ENCODE results near the gene KCTD11. TPM values are rescaled to one million over a fixed set of nuclear protein-coding genes. Genes with fewer than 3 reads are reported as not detected.

Gene KCTD11
- total and polyA plus RNA-seq, 2 of the 13 experiments (the other 11 are each of a cell fraction or from before 2014, with no cell fraction given) = 1.6 to 2.6 TPM

GRCh38 chr17:7403977-7404736 lies 52.2 kb downstream of the KCTD11 start, which contains the start of gene TMEM256 (continued):
- no peak for TF ChIP-seq ZSCAN5A (CRISPR knock-in tag; IDR thresholded peaks at IDR 0.05; ENCODE audit: borderline replicate concordance)
- peak; percentile 28; the same call in 1 of the 2 replicates for TF ChIP-seq NCOR1 (IDR thresholded peaks at IDR 0.05; ENCODE audit: borderline replicate concordance, low read length)
- TF ChIP-seq NKX3-1 (CRISPR knock-in tag; IDR thresholded peaks at IDR 0.05) = 0 out of 2 replicates have a peak, but pooled peaks have one; percentile 59
- TF ChIP-seq, protein P1, sequence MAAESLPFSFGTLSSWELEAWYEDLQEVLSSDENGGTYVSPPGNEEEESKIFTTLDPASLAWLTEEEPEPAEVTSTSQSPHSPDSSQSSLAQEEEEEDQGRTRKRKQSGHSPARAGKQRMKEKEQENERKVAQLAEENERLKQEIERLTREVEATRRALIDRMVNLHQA (CRISPR knock-in tag; IDR thresholded peaks at IDR 0.05) = no peak
- TF ChIP-seq PCBP1 (IDR thresholded peaks at IDR 0.05; ENCODE audit: borderline replicate concordance, low read depth, low read length) = peak; percentile 77; the same call in 1 of the 2 replicates
- no peak for TF ChIP-seq PLSCR1 (CRISPR knock-in tag; IDR thresholded peaks at IDR 0.05; ENCODE audit: borderline replicate concordance)
- peak in 1 of 2 experiments; percentile 34; a peak in 1 of 4 replicates for TF ChIP-seq EP300 (IDR thresholded peaks at IDR 0.05; ENCODE audit: low read depth in 2 of 2, low read length in 2 of 2)
- no peak for TF ChIP-seq EP300 (CRISPR knock-in tag; IDR thresholded peaks at IDR 0.05; ENCODE audit: borderline replicate concordance)
- TF ChIP-seq NONO (IDR thresholded peaks at IDR 0.05) = no peak
- TF ChIP-seq NONO (CRISPR knock-in tag; conservative IDR thresholded peaks at IDR 0.05) = 0 out of 2 replicates have a peak, but pooled peaks have one; percentile 13
- TF ChIP-seq CREM (IDR thresholded peaks at IDR 0.05) = peak; percentile 45; the same call in 1 of the 2 replicates
- no peak for TF ChIP-seq CREM (CRISPR knock-in tag; IDR thresholded peaks at IDR 0.05)
- no peak for TF ChIP-seq ZNF354B (CRISPR knock-in tag; IDR thresholded peaks at IDR 0.05)
- no peak for TF ChIP-seq SYNCRIP (IDR thresholded peaks at IDR 0.05; ENCODE audit: insufficient read depth, low read depth, low read length)
- peak; percentile 65 for TF ChIP-seq GABPB1 (CRISPR knock-in tag; IDR thresholded peaks at IDR 0.05)
- TF ChIP-seq GABPA (IDR thresholded peaks at IDR 0.05; ENCODE audit: low read depth, low read length) = no peak
- peak; percentile 42 for TF ChIP-seq GABPA (CRISPR knock-in tag; IDR thresholded peaks at IDR 0.05; ENCODE audit: low read depth)
- peak; percentile 40; the same call in 1 of the 2 replicates for TF ChIP-seq TARDBP (CRISPR knock-in tag; IDR thresholded peaks at IDR 0.05)
- TF ChIP-seq MATR3 (CRISPR knock-in tag; IDR thresholded peaks at IDR 0.05) = no peak
- TF ChIP-seq, protein P2, sequence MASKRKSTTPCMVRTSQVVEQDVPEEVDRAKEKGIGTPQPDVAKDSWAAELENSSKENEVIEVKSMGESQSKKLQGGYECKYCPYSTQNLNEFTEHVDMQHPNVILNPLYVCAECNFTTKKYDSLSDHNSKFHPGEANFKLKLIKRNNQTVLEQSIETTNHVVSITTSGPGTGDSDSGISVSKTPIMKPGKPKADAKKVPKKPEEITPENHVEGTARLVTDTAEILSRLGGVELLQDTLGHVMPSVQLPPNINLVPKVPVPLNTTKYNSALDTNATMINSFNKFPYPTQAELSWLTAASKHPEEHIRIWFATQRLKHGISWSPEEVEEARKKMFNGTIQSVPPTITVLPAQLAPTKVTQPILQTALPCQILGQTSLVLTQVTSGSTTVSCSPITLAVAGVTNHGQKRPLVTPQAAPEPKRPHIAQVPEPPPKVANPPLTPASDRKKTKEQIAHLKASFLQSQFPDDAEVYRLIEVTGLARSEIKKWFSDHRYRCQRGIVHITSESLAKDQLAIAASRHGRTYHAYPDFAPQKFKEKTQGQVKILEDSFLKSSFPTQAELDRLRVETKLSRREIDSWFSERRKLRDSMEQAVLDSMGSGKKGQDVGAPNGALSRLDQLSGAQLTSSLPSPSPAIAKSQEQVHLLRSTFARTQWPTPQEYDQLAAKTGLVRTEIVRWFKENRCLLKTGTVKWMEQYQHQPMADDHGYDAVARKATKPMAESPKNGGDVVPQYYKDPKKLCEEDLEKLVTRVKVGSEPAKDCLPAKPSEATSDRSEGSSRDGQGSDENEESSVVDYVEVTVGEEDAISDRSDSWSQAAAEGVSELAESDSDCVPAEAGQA (IDR thresholded peaks at IDR 0.05; ENCODE audit: low read depth) = no peak
- TF ChIP-seq, protein P2 (CRISPR knock-in tag; IDR thresholded peaks at IDR 0.05; ENCODE audit: borderline replicate concordance) = no peak
- 0 out of 2 replicates have a peak, but pooled peaks have one; percentile 19 for TF ChIP-seq KDM5B (CRISPR knock-in tag; IDR thresholded peaks at IDR 0.05; ENCODE audit: borderline replicate concordance)
